GM18508 (cell line): ENCODE data around the gene PLA2G4B.

Experiments
- ATAC-seq: cut with Tn5 transposase; IDR thresholded peaks from one replicate; pipeline ENCODE4 v1.9.1; 2021; ENCODE audit warnings: moderate number of reproducible peaks; ENCODE audit not compliant: insufficient read depth, unreplicated experiment

Gene PLA2G4B

DNA sequence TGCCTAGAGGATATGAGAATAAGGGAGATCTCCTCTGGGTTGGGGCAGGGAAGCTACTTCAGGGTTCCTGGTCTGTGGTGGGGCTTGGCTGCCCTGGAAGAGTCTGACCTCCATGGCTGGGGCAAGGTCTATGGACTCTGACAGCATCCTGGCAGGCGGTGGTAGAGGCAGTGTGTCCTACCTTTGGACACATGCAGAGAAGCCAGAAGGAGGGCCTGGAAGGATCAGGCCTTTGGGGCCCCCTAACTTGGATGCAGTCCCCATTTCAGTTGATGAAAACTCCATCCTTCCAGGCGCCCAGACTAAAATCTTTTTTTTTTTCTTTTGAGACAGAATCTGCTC is 44.8 kb downstream of the PLA2G4B start:
- ATAC-seq: no peak

DNA sequence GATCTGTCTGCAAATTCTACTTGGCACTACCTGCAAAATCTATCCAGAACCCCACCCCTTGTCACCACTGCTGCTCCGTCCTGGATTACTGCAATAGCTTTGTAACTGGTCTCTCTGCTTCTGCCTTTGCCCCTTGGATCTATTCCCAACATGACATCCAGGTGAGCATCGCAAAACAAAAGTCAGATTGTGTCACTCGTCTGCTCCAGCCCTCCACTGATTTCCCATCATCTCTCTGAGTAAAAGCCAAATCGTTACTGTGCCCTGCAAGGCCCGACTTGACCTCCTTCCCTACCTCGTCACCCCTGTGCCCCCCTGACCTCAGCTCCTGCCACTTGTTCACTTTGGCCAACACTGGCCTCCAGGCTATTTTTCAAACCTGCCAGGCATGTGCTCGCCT is 45.8 kb downstream of the PLA2G4B start:
- no peak for ATAC-seq

DNA sequence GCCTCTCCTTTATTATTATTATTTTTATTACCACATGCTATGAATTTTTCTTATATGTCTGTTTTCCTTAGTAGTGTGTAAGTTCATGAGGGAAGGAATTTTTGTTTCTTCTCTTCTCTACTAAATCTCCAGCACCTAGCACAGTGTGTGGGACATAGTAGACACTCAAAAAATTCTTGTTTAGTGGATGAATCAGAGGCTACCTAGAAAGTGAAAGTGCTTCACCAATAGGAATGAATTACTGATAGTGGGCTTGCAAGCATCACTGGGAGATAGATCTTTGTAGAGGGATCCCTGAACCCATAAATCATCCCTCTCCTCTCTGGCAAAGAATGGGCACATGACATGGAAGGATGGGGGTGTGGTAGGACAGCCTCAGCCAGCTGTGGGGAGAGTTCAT is 46.7 kb downstream of the PLA2G4B start:
- ATAC-seq: no peak

DNA sequence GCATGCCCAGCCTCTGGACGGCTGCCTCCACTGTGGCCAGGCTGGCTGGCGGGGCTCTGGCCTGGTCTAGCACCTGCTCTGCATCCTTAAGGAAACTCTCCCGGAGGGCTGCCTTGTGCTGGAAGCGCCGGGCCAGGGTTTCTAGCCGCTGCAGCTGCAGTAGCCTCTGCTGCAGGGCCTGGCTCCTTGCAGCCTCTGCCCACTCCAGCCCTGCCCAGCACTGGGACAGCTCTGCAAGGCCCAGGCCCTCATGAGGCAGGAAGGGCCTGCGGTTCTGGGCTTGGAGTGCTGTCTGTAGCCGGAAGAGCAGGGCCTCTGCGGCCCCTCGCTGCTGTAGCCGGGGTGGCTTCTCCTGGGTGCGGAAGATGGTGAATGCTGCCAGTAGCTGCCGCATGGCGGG is 47.2 kb downstream of the PLA2G4B start:
- no peak for ATAC-seq

DNA sequence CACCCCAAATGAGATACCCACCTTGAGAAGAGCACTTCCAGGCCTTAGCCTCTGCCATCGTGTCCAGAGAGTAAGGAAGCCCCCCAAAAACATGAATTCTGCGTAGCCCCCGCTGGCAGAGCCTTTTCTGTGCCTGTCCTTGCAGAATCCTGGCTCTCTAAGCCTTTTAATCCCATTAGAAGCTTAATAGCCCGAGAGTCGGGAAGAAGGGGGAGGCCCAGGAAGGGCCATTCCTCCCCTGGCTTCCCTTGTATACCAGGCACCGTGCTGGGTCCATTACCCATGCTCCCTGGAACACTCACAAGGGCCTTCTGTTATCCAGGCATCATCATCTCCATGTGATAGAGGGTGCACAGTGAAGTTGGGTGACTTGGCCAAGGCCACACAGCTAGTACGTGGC is 48.1 kb downstream of the PLA2G4B start:
- no peak for ATAC-seq

DNA sequence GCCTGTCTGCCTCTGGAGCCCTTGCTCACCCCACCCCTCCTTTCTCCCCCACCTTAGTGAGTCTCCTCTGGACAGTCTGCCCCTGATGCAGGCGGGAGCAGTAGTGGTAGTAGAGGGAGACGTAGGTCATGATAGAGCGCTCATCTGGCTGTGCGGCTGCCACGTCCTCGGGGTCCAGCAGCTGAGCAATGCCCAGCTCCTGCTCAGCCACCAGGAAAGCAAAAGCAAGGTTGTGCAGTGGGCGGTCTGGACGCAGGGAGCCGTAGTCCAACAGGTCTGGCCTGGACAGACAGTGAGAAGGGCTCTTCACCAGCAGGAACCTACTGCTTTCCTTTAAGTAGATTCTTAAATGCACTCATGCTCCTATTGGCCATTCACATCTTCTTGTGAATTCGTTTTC is 48.5 kb downstream of the PLA2G4B start:
- no peak for ATAC-seq

DNA sequence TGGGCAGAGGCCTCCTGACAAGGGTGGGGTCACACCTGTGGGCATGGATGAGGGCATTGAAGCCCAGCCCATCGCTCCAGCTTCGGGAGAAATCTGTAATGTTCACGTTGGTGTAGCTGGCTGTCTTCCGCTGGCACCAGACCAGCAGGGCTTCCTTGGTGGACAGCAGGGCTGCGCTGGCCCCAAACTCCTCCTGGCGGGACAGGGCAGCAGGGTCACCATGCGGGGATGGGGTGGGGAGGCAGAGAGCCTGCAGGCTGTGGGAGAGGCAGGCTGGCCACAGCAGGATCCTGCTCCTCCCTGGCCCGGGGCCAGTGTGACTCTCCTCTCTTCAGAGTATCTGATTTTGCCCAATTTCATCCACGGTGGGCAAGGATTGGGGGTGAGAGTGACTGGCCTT is 49.2 kb downstream of the PLA2G4B start:
- no peak for ATAC-seq

DNA sequence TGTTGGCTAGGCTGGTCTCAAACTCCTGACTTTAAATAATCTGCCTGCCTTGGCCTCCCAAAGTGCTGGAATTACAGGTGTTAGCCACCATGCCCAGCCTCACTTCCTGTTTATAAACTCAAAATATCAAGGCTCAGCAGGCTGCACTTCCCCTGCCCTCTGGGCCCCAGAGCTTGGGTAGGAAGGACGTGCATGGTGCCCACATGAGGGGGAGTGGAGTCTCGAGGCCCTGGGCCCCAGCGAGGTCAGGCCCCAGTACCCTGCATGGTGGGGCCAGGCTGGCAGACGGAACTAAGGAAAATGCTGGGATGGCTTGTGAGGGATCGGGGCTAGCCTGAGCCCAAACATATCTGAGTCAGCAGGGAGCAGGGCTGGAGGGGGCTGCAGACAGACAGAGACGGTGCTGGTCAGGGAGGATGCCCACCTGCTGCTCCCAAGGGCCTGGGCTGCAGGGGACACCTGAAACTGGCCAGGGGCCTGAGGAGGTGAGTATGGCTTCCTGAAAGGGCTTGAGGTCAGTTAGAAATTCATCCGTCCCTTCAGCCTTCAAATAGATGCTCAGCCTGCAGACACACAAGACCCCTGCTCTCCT is 50.1 kb downstream of the PLA2G4B start:
- no peak for ATAC-seq

DNA sequence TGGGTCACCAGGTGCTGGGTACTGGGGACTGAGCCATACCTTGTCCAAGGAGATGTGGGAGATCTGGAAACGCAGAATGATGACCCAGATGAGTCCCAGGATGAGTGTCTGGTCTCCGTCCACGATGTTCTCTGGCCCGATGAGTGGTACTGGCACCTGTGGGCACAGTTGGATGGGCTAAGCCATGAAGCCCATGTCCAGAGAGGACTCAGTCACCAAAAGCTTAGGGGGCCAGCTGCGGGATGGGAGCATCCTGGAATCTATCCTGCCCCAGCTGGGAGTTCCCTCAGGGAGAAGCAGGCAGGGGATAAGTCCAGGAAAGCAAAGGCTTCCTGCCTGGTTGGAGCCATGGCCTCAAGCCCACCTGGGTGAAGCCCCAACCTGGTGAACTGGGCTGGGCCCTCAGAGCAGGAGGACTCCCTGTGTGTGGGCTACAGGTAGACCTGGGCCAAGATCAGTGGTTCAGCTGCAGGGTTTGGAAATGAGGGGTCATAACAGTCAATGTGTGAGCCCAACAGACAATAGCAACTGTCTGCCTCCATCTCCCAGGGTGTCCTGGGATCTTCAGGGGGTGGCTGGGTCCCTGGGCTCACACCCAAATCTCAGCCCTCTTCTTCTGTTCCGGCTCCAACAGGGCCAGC is 51.5 kb downstream of the PLA2G4B start:
- ATAC-seq: no peak

DNA sequence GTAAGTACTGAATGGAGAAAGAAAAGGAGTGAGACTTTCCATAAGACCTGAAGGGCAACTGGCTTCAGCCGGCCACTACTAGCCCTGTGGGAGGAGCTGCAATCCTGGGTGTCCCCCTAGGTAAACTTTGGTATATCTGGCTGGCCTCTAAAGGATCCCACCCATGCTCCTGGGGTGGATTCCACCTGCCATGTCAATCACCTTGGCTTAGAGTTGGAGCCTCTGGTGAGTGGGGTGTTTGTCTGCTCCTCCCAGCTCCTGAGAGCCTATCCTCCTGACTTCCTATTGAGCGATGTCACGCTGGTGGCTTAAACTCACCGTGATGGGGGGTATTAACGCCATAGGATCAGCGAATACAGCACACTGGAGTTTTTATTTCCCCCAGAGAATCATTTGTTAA is 52.6 kb downstream of the PLA2G4B start:
- ATAC-seq: no peak

DNA sequence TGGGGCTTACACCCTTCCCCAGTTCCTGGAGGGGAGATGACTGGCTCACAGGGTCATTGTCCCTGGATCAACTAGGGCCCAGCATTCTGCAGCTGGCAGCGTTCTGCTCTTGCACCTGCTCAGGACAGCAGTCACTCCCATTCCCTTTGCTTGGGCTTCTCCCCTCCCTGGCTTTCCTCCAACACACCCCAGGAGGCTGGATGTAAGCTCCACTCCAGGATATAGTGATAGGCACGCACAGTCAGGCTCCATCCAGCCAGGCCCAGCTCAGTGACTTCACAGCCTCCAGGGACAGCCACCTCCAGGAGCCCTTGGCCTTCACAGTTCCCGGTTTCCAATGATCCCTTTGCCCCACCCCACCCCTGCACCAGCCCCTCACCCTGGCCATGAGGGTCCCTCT is 53.3 kb downstream of the PLA2G4B start:
- no peak for ATAC-seq

DNA sequence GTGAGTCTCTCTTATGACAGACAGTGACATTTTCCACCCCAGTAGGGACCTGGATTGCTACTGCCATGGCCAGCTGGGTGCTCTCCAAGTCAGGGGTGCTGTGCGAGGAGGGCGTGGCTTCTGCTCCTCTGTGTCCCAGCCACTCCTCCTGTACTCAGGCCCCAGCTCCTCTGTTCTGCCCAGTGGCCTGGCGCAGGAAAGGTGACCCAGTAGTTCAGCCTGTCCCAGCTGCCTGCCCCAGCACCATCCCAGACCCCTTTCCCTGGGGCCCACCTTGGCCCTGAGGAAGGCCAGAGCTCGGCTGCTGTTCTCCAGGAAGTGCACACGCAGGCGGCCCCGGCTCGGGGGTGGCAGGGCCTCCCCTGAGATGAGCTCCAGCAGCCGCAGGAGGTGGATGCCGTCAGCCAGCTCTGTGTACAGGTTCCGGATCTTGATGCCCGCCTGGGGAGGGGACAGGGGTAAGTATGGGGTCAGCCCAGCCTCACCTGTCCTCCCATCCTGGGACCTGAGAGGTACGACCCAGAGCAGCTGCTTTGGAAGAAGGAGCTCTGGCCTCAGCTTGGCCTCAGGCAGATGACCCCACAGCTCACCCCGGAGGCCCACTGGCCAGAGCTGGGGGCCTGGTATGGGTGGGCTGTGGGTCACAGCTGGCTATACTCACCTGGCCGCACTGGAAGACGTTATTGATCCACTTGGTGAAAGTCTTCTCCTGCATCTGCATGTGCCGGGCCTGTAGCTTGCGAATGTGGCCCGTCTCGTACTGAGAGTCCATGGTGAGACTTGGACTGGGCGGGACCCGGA is 54.2 kb downstream of the PLA2G4B start:
- no peak for ATAC-seq

DNA sequence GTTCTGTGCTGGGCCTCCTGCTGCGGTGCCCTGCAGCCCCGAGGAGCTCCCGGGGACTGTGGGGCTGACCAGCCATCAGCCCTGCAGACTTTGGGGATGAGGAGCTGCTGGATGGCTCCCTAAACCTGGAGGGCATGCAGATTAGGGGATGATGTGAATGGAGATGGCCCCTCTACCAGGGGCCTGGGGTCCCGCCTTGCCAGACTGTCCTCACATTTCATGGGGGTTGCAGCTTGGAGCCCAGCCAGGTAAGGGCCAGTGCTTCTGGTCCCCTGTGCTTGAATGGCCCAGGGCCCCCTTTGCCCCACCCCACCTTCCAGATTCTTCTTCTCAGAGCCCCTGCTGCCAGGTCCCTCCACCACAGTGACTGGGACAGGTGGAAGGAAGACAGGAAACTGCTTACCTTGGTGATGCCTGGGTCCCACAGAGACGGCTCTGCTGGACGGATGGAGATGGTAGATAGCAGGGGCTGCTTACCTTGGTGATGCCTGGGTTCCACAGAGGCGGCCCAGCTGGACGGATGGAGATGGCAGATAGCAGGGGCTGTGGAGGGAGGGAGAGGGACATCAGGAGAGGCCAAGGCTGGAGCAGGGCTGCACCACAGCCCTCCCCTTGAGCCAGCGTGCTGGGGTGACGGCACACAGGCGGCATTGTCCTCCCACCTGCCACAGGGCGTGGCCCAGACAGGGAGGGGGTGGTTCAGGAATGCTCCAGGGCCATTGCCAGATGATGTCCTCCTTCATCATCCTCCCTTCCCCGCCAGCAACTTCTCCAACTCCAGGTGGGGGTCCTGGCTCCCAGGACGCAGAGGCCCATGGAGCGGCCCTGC is 55.0 kb downstream of the PLA2G4B start, which contains the start of gene SPTBN5:
SPTBN5 (minus strand) TSS at position 632 of the 829 bp plus-strand sequence; CDS start at position 76, 556 bp downstream.
- no peak for ATAC-seq

DNA sequence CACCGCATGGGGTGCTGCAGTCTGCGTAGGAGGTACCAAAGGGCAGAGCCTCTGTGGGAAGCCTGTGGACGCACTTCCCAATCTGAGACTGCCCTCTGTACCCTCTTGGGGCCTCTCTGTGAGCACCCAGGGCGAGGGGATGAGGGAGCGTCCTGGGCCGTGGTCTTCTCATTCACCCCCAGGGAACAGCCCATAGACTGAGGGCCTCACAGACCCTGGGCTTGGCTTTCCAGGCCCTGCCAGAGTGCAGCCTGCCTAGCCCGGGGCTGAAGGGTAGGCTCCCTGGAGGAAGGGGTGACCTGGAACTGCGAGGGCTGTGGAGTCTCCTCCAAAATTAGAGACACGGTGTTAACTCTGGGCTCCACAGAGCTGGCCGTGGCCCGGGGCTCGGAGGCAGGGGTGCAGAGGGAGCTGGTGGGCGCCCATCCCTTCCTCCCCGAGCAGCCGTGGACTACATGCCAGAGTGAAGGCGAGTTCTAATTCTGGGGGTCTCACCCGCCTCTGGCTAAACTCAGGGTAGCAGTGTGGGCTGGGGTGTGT is 55.7 kb downstream of the PLA2G4B start:
- no peak for ATAC-seq

DNA sequence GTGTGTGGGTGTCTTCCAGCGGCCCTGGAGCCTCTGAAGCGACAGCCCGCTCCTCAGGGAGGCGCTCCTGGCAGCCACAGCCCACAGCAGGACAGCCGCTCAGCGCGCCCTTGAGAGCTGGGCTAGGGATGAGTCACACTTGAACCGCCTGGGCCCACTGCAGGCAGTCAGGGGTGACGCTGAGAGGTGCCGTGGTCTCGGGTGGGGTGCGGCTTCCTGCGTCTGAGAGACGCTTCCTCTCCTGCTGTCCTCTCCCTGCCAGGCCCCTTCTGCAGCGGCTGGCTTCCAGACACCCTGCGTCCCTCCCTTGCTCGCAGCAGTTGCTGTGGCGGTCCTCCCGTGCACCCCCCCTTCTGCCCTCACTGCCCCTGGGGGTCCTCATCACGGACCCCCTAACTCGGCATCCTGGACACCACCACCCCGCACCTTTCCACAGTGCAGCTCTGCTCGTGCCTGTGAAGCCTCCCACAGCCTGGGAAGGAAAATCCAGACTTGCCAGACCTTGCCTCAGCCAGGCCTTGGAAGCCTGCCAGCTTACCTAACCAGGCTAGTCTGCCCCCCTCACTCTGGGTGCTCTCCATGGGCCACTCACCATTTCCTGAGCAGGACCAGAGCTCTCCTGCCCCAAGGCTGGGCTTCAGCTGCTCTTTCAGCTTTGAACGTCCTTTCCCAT is 56.3 kb downstream of the PLA2G4B start:
- ATAC-seq: peak; percentile 68

DNA sequence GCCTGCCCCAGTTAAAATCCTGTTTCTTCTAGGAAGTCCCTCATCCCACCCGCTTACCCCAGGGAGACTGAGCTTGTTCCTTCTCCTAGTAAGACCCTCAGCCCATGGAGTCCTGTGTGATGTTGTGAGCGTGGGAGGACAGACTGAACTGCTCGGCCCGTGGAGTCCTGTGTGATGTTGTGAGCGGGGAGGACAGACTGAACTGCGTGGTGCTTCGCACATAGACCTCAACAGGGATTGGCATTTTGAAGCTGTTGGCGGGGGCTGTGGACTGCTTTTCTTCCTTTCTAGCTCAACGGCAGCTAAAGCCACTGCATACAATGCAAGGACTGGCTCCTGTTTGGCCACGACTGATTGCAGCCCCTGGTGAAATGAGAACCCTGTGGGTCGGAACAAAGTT is 56.8 kb downstream of the PLA2G4B start:
- ATAC-seq: no peak

DNA sequence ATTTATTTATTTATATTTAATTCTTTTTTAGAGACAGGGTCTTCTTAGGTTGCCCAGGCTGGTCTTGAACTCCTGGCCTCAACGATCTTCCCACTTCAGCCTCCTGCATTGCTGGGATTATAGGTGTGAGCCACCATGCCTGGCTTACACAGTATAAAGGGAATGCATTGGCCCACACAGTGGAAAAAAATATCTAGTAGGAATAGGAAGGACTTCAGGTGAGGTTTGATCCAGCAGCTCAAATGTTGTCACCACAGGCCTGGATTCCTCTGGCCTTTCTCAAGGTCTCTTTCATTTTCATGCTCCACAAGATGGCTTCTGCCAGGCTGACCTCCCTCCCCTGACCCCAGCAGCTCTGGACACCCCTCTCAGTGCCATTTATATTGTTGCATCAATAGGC is 57.3 kb downstream of the PLA2G4B start:
- no peak for ATAC-seq

DNA sequence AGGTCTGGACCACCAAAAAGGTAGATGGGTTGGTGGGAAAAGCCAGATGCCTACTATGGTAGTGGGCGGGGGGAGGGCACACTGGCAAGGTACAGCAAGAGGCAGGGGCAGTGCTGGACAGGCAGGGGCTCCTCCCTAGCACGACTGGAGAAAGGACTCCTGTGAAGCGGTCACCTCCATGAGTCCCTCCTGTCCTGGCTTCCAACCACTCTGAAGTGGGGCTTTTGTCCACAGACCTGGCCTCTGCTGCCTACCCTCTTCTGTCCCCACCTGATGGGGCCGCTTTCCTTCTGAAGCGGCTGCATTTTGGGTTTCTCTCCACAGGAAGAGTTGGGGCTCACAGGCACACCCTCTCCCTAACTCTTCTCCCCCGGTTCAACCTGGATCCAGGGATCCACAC is 57.9 kb downstream of the PLA2G4B start:
- no peak for ATAC-seq

DNA sequence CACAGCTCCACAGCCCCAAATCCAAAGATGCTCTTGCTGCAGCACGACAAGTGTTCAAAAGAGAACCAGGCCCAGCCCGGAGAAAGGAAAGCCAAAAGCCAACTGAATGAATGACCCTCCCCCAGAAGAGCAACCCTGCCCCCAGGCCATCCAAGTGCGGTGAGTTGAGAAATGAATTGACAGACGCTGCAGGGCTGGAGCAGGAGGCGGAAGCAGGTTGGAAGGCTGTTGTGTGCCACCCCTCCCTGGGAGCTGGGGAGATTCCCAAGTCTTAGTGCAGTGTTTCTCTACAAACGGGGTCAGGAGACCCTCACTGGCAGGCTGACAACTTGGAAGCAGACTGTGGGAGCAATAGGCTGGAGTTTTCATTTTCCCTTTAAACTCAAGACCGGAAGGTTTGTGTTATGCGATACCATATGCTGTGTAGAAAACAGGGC is 58.7 kb downstream of the PLA2G4B start:
- ATAC-seq: no peak
